Activated CD4-positive, alpha-beta T cell treated with anti-CD3 and anti-CD28 coated beads, Interleukin-2, amount 10 ng/mL, durations not matched to agents 7 days and 5 days (primary cell): ENCODE data around the gene SYCP2L. TPM values are rescaled to one million over a fixed set of nuclear protein-coding genes. Genes with fewer than 3 reads are reported as not detected.

Source experiments
- CTCF ChIA-PET: fragments of 350-600 bp; sonication (Branson Sonifier 250); formaldehyde crosslinking; loops from one replicate; lab custom pipeline; 2021; ENCODE audit warnings: antibody characterized with exemption; lab: Charles Lee
- POLR2A ChIA-PET: fragments of 350-600 bp; sonication (Branson Sonifier 250); formaldehyde crosslinking; loops from one replicate; lab custom pipeline; 2021; ENCODE audit warnings: antibody characterized with exemption; lab: Charles Lee
- DNase-seq: peaks from one replicate; pipeline ENCODE4 v3.0.0-alpha.2; 2020
- H3K27ac Mint-ChIP-seq: one replicate; pipeline ENCODE4 v1.8.0; 2021; ENCODE audit warnings: mild to moderate bottlenecking, moderate library complexity, mixed read lengths
- H3K27me3 Mint-ChIP-seq: one replicate; pipeline ENCODE4 v1.8.0; 2021; ENCODE audit warnings: mixed read lengths
- H3K36me3 Mint-ChIP-seq: one replicate; pipeline ENCODE4 v1.8.0; 2021; ENCODE audit warnings: low read depth, mixed read lengths
- H3K4me1 Mint-ChIP-seq: one replicate; pipeline ENCODE4 v1.8.0; 2021; ENCODE audit warnings: mixed read lengths
- H3K4me3 Mint-ChIP-seq: one replicate; pipeline ENCODE4 v1.8.0; 2021; ENCODE audit warnings: mild to moderate bottlenecking, moderate library complexity, mixed read lengths
- H3K9me3 Mint-ChIP-seq: one replicate; pipeline ENCODE4 v1.8.0; 2021; ENCODE audit warnings: mixed read lengths
- total RNA-seq, 2 experiments: library from RNA; stranded (reverse); gene quantifications; one replicate each; pipeline ENCODE4 v1.2.3, GENCODE V29; 2021

SYCP2L gene
- total RNA-seq, 2 experiments from 2014 or later = 0.25 to 0.37 TPM

- ChIA-PET POLR2A (no interaction called here), CTCF (no interaction called here)
- Mint-ChIP-seq H3K27me3 (peaks cover 26% of the 10 kb centered on the region), H3K4me3 (no peak overlapping the region), H3K4me1 (no peaks in the 10 kb centered on the region), H3K27ac (no peak overlapping the region), H3K36me3 (no peaks in the 10 kb centered on the region), H3K9me3 (no peaks in the 10 kb centered on the region)
- no peak for DNase-seq
These were observed 59.0 kb downstream of the SYCP2L start for GRCh38 chr6:10945845-10946244.

DNA sequence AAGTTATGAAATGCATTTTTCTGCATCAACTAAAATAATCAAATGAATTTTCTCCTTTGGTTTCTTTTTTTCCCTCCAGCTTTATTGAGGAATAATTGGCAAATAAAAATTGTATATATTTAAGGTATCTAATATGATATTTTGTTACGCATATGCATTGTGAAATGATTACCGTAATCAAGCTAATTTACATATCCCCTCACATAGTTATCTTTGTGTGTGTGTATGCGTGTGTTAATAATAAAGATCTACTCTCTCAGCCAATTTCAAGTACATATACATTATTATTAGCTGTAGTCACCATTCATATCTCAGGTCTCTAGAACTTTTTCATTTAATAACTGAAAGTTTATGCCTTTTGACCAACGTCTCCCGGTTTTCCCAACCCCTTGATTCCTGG lies 61.1 kb downstream of the SYCP2L start:
- no peak overlapping the region for H3K4me3 Mint-ChIP-seq
- H3K9me3 Mint-ChIP-seq = no peaks in the 10 kb centered on the region
- DNase-seq = no peak
- no peaks in the 10 kb centered on the region for H3K4me1 Mint-ChIP-seq
- H3K27ac Mint-ChIP-seq = no peak overlapping the region
- H3K36me3 Mint-ChIP-seq = no peaks in the 10 kb centered on the region
- ChIA-PET POLR2A (no interaction called here), CTCF (no interaction called here)
- peaks cover 25% of the 10 kb centered on the region for H3K27me3 Mint-ChIP-seq

- Mint-ChIP-seq H3K9me3 (no peaks in the 10 kb centered on the region), H3K36me3 (no peaks in the 10 kb centered on the region), H3K4me3 (no peak overlapping the region), H3K4me1 (no peaks in the 10 kb centered on the region), H3K27me3 (peaks cover 21% of the 10 kb centered on the region), H3K27ac (no peak overlapping the region)
- DNase-seq = no peak
- ChIA-PET CTCF (no interaction called here), POLR2A (no interaction called here)
These were observed 63.0 kb downstream of the SYCP2L start for GRCh38 chr6:10949579-10950490.

- H3K27ac Mint-ChIP-seq = no peak overlapping the region
- no peaks in the 10 kb centered on the region for H3K4me1 Mint-ChIP-seq
- H3K36me3 Mint-ChIP-seq = no peaks in the 10 kb centered on the region
- ChIA-PET POLR2A (no interaction called here), CTCF (no interaction called here)
- H3K27me3 Mint-ChIP-seq = peaks cover 16% of the 10 kb centered on the region
- H3K4me3 Mint-ChIP-seq = no peak overlapping the region
- no peak for DNase-seq
- no peaks in the 10 kb centered on the region for H3K9me3 Mint-ChIP-seq
These were observed 64.9 kb downstream of the SYCP2L start for GRCh38 chr6:10951675-10952282.

DNA sequence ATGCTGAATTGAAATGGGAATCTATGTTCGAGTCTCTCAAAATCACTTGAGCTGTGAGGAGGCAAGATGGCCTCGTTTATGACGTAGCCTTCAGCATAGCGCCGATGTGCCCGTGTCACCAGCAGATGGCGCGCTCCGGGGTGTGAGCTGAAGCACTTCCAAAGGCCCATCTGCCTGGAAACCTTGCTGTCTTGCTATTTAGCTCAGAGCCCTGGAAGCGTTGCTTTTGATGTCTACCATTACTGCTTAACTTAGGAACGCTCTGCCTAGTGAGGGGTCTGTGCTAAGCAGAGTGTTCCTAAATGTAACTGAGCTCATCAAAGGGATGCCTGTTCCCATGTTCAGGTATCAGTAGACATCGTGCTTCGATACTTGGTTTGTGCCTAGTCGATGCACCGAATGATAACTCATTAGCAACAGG lies 67.7 kb downstream of the SYCP2L start:
- Mint-ChIP-seq H3K4me1 (no peaks in the 10 kb centered on the region), H3K4me3 (no peak overlapping the region), H3K27ac (no peak overlapping the region), H3K27me3 (peaks cover 10% of the 10 kb centered on the region), H3K9me3 (no peaks in the 10 kb centered on the region), H3K36me3 (no peaks in the 10 kb centered on the region)
- DNase-seq = peak; percentile 72
- ChIA-PET CTCF (interaction anchor here (0.7 to 1.6 kb wide), 8 partner anchors 8 to 628 kb away, joined by 3 to 5 read pairs (median 3); no protein-coding TSS in a partner anchor), POLR2A (no interaction called here)

DNA sequence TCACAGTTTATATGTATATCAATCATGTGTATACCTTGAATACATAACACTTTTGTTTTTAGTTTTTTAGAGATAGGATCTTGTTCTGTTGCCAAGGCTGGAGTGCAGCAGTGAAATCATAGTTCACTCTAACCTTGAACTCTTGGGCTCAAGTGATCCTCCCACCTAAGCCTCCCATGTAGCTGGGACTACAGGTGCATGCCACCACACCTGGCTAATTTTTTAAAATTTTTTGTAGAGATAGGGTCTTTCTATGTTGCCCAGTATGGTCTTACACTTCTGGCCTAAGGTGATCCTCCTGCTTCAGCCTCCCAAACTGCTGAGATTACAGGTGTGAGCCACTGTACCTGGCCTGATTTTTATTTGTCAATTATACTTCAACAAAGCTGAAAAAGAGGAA lies 69.9 kb downstream of the SYCP2L start:
- POLR2A ChIA-PET = no interaction called here
- no peaks in the 10 kb centered on the region for H3K9me3 Mint-ChIP-seq
- CTCF ChIA-PET = no interaction called here

GRCh38 chr6:10957414-10957886 lies 70.6 kb downstream of the SYCP2L start:
- no peak for DNase-seq
- Mint-ChIP-seq H3K27ac (no peak overlapping the region), H3K36me3 (no peaks in the 10 kb centered on the region), H3K4me1 (no peaks in the 10 kb centered on the region), H3K9me3 (no peaks in the 10 kb centered on the region), H3K4me3 (no peak overlapping the region), H3K27me3 (peaks cover 14% of the 10 kb centered on the region)
- ChIA-PET POLR2A (no interaction called here), CTCF (no interaction called here)

More for the DNA sequence above, 69.9 kb downstream of the SYCP2L start:
- peaks cover 12% of the 10 kb centered on the region for H3K27me3 Mint-ChIP-seq
- H3K27ac Mint-ChIP-seq = no peak overlapping the region
- no peak overlapping the region for H3K4me3 Mint-ChIP-seq
- no peak for DNase-seq
- H3K4me1 Mint-ChIP-seq = no peaks in the 10 kb centered on the region
- no peaks in the 10 kb centered on the region for H3K36me3 Mint-ChIP-seq

GRCh38 chr6:10960171-10960570 lies 73.3 kb downstream of the SYCP2L start:
- no peaks in the 10 kb centered on the region for H3K9me3 Mint-ChIP-seq
- ChIA-PET CTCF (no interaction called here), POLR2A (no interaction called here)

DNA sequence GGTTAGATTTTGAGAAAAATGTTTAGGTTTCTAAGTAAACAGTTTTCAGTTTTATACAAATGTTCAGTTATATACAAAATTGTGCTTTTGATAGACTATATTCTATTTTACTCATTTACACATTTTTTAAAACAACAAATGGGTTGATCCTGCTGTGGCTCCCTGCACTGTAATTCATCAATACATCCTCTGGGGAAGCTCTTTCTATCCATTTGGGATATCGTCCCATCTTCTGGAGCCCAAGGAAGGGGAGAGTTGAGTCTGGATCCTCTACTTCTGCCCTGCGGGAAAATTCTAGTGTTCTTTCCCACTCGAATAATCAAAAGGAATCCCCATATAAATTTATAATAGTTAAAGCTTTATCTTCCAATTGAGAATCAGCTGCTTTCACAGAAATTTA lies 75.0 kb downstream of the SYCP2L start:
- Mint-ChIP-seq H3K4me3 (no peak overlapping the region), H3K36me3 (no peaks in the 10 kb centered on the region), H3K4me1 (no peaks in the 10 kb centered on the region), H3K27me3 (peaks cover 29% of the 10 kb centered on the region), H3K9me3 (no peaks in the 10 kb centered on the region), H3K27ac (no peak overlapping the region)
- ChIA-PET CTCF (no interaction called here), POLR2A (no interaction called here)
- no peak for DNase-seq

More at GRCh38 chr6:10960171-10960570, 73.3 kb downstream of the SYCP2L start:
- Mint-ChIP-seq H3K4me3 (no peak overlapping the region), H3K27ac (no peak overlapping the region), H3K4me1 (no peaks in the 10 kb centered on the region), H3K36me3 (no peaks in the 10 kb centered on the region), H3K27me3 (peaks cover 22% of the 10 kb centered on the region)
- DNase-seq = no peak

GRCh38 chr6:10962673-10963072 lies 75.8 kb downstream of the SYCP2L start:
- Mint-ChIP-seq H3K9me3 (no peaks in the 10 kb centered on the region), H3K36me3 (no peaks in the 10 kb centered on the region), H3K4me3 (no peak overlapping the region), H3K27ac (no peak overlapping the region), H3K4me1 (no peaks in the 10 kb centered on the region), H3K27me3 (peaks cover 29% of the 10 kb centered on the region)
- DNase-seq = no peak
- POLR2A ChIA-PET = no interaction called here
- CTCF ChIA-PET = interaction anchor here (1.1 kb wide), 1 partner anchor 8 kb away, joined by 3 read pairs; no protein-coding TSS in a partner anchor

DNA sequence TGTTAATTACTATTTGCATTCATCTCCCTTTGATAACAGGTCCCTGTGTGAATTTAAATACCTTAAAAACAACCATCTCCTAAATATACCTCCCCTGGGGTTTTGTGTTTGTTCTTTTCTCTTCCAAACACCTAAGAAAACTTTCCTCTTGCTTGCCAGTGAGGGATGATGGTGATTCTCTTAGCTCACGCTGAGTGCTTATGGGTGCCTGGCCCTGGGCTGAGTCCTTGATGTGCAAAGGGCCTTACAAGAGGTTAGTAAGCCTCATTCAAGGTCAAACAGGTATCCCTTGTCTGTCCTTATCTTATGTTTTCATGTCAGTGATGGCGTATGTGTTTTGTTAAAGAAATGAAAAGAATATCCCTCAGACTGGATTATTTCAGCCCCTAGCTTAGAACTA lies 76.3 kb downstream of the SYCP2L start:
- H3K27ac Mint-ChIP-seq = no peak overlapping the region
- ChIA-PET POLR2A (no interaction called here), CTCF (interaction anchor here (1.1 kb wide), 1 partner anchor 9 kb away, joined by 3 read pairs; no protein-coding TSS in a partner anchor)
- H3K4me1 Mint-ChIP-seq = no peaks in the 10 kb centered on the region
- H3K27me3 Mint-ChIP-seq = peaks cover 33% of the 10 kb centered on the region
- no peak overlapping the region for H3K4me3 Mint-ChIP-seq
- H3K9me3 Mint-ChIP-seq = no peaks in the 10 kb centered on the region
- no peak for DNase-seq
- H3K36me3 Mint-ChIP-seq = no peaks in the 10 kb centered on the region

DNA sequence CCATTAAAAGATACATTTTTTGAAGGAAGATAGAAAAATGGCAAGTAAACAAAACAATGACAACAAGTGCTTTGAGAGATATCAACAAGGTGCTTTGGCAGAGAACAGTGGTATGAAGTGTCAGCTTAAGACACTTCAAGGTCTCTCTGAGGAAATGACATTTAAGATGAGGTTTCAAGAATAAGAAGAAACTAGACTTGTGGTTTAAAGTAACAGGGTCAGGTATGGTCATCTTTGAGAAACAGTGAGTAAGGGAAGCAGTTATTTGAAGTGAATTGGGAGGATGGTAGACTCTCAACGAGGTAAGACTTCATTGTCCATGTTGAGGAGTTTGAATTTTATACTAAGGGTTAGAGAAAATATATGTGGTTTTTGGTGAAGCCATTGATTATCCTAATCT lies 77.8 kb downstream of the SYCP2L start:
- H3K4me1 Mint-ChIP-seq = no peaks in the 10 kb centered on the region
- H3K9me3 Mint-ChIP-seq = no peaks in the 10 kb centered on the region
- H3K36me3 Mint-ChIP-seq = no peaks in the 10 kb centered on the region
- POLR2A ChIA-PET = no interaction called here
- H3K27me3 Mint-ChIP-seq = peaks cover 36% of the 10 kb centered on the region
- no peak overlapping the region for H3K27ac Mint-ChIP-seq
- CTCF ChIA-PET = no interaction called here
- no peak for DNase-seq
- H3K4me3 Mint-ChIP-seq = no peak overlapping the region

- H3K9me3 Mint-ChIP-seq = no peaks in the 10 kb centered on the region
- H3K36me3 Mint-ChIP-seq = no peaks in the 10 kb centered on the region
- no peak overlapping the region for H3K27ac Mint-ChIP-seq
- no peak for DNase-seq
- no peak overlapping the region for H3K4me3 Mint-ChIP-seq
- H3K27me3 Mint-ChIP-seq = peaks cover 24% of the 10 kb centered on the region
- POLR2A ChIA-PET = no interaction called here
- CTCF ChIA-PET = no interaction called here
- no peaks in the 10 kb centered on the region for H3K4me1 Mint-ChIP-seq
These were observed 81.9 kb downstream of the SYCP2L start for GRCh38 chr6:10968776-10969175.
